Cardiac septum (tissue), 1 donor: ENCODE results near the gene AKT2. TPM values are rescaled to one million over a fixed set of nuclear protein-coding genes. Genes with fewer than 3 reads are reported as not detected.

Experiments
- DNase-seq: peaks from one replicate; pipeline ENCODE4 v3.0.0-alpha.2; 2020; ENCODE audit warnings: low spot score
- intact Hi-C: fragments of 100-400 bp; cut with DNase I; formaldehyde crosslinking; loops from one replicate; pipeline ENCODE4 v1.14.0; 2022
- total RNA-seq: library from RNA; stranded (reverse); fragmentation: NEBNext Ultra II Directional; extraction: Animal tissue kit (Norgen Biotek cat#: 25700); gene quantifications from one replicate; pipeline ENCODE4 v1.2.1, GENCODE V29; 2021
- donor health status: DM: no; HTN: no; CAD: no.

AKT2 gene
- total RNA-seq, 1 donor from 2014 or later = 116 TPM

DNA sequence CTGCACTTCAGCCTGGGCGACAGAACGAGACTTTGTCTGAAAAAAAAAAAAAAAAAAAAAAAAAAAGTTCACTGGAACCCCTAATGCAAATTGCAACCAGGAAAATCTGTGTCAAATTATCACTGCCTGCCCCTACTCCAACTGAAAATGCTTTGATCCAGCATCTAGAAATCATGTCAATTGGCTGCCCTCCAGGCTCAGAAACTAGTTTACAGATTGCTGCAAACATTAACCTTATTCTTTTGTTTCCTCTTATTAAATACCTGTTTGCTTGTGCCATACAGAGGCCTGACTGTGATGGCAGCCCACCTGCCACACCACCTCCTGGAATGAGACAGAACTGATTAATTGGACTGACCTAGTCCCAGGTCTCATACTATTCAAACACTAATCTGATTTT is 18.6 kb upstream of the AKT2 start:
- intact Hi-C loops = loop anchor here (5.0 to 10.0 kb wide), 2 partner anchors 299 to 331 kb away; partner anchors contain the start of gene LTBP4
- DNase-seq = no peak

DNA sequence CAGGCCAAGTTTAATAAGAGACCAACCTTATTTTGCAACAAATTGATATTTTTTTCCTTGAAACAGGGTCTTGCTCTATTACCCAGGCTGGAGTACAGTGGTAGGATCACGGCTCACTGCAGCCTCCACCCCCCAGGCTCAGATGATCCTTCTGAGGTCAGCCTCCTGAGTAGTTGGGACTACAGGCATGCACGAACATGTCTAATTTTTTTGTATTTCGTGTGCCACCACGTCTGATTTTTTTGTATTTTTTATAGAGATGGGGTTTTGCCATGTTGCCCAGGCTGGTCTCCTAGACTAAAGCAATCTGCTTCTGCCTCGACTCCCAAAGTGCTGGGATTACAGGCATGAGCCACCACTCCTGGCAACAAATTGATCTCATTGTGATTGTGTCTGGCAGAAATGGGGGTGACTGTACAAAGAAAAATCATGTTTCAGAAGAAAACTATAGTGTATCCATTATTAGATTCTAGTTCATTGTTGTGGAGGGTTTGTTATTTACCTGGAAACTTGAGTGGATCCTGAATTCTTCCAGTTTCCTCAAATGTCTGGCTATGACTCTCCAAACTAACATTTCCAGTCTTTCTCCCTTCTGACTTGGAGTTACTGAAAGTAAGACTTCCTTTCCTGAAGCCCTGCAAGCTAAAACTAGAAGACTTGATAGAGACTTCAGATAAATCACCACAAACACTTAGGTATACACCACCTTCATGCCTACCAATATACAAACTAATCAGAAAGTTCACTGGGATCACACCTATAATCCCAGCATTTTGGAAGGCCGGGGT is 17.3 kb upstream of the AKT2 start:
- intact Hi-C loops = loop anchor here (5.0 to 10.0 kb wide), 2 partner anchors 300 to 332 kb away; partner anchors contain the start of gene LTBP4

DNA sequence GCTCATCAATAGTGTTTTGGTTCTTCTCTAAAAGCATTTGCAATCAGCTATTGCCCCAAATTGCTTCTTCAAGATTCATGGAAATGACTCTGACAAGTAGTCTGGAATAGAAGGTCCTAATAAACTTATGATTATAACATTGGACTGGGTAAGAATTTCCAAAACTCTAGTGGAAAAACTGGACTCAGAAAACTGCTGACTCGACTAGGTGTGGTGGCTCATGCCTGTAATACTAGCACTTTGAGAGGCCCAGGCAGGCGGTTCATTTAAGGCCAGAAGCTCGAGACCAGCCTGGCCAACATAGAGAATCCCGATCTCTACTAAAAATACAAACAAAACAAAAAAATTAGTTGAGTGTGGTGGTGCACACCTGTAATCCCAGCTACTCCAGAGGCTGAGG is 15.5 kb upstream of the AKT2 start:
- intact Hi-C loops = loop anchor here (5.0 to 10.0 kb wide), 2 partner anchors 302 to 334 kb away; partner anchors contain the start of gene LTBP4
- no peak for DNase-seq

More for the DNA sequence above, 17.3 kb upstream of the AKT2 start:
- no peak for DNase-seq

DNA sequence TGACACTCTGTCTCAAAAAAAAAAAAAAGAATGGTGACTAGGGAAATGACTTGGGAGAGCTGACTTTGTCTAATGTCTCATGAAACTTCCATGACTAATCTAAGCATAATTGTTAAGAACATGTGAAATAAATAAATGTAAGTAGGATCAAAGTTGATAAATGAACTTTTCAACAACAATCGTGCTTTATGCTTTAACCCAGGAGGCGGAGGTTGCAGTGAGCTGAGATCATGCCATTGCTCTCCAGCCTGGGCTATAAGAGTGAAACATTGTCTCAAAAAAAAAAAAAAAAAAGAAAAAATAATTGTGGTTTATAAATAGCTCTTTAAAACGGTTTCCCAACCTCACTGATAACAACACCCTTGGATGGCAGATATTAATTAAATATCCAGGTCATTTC is 12.9 kb upstream of the AKT2 start:
- DNase-seq = no peak
- intact Hi-C loops = no loop called here

DNA sequence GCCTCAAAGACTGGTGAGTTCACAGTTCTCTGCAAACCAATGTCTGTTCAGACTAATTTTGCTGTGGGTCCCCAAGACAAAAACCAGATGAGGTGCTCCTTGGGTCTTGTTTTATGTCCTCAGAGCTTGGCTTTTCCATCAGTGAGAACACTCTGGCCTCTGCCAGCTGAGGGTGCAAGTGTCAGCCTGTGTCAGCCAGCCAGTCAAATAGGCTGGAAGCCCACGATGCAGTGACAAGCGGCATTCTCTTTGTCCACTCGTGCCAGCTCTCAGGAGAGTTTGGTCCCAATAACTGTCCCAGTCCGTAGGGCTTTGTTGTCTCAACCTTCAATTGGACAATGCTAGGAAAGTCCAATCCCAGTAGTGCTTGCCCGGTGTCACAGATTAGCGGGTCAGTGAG is 9.4 kb upstream of the AKT2 start:
- no peak for DNase-seq
- intact Hi-C loops = no loop called here

DNA sequence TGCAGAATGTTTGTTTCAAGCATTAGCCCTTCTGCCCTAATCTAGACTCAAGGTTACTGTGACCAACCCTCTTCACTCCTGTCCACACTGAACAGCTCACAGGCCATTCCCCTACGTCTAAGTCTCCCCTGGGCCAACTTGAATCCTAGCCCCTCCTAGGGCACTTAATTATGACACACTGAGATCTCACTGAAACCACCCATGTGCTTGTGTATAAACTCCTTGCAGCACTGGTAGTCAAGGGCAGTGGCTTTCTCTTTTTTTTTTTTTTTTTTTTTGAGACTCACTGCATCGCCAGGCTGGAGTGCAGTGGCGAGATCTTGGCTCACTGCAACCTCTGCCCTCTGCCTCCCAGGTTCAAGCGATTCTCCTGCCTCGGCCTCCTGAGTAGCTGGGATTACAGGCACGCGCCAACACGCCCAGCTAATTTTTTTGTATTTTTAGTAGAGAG is 1.9 kb upstream of the AKT2 start:
- intact Hi-C loops = no loop called here
- no peak for DNase-seq

DNA sequence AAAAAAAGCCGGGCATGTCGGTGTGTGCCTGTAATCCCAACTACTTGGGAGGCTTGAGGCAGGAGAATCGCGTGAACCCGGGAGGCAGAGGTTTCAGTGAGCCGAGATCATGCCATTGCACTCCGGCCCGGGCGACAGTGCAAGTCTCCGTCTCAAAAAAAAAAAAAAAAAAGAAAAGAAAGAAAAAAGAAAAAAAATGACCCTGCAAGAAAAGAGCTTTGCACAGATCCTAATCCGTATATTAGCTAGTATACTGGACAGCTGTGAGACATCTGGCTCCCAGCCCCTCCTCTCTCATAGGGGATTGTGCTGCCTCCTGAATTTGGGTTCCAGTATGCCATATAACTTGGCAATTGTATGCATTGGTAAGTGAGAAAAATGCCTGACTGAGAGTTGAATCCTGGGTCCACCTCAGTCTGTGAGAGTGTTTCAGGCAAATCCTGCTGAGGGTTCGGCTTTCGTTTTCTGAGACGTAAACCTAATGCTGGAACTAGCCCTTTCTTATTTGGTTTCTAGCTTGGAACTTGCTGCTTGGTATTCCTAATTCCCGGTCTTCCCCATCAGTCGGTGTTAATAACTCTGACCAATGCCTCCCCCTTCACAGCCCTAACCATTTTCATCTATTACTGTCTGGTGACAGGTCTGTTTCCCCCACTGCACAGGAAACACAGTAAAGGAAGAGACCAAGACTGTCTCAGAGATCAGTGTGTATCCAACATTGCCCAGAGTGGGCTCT is 1.3 kb upstream of the AKT2 start:
- DNase-seq = no peak
- intact Hi-C loops = no loop called here

DNA sequence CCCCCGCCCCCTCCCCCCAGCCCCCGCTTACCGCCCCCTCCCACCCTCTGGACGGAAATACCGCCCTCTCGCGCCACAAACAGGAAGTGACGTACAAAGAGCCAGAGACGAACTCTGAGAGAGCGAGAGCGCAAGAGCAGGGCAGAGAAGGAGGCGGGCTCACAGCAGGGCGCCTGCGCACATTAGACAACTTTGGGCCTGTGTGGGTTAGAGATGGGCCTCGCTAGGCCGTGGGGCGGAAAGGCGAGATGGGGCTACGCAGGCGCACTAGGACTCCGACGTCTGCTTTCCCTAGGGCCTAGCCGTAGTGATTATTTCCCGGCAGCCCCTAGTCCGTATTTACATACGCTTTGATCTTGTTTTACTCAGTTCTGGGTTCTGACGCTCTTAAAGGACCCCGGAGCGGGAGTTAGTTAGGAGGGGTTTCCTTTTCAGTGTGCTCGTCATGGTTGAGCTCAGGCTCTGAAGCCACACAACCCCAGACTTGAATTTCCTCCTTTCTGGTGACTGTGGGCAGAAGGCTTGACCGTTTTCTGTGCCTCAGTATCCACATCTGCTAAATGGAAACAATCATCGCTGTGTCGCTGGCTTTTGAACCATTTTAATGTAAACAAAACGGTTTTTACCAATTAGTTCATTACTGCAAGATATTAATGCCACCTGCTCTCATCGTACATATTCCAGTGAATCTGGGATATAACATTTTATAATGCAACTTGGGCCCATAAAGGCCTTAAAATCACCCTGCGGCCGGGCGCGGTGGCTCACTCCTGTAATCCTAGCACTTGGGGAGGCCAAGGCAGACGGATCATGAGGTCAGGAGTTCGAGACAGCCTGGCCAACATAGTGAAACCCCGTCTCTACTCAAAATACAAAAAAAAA is 449 bp upstream of the AKT2 start:
- intact Hi-C loops = no loop called here

DNA sequence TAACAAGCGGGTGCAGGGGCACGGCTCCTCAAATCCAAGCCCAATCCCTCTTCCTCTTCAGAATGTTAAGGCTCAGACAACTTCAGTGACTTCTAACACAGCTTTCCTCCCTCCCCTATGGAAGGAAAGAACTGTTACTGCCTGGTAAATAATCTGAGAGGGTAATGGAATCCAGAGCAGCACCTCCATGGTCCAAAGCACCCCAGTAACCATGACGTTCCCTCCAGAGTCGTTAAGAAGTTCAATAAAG is 969 bp downstream of the AKT2 start:
- DNase-seq = no peak
- intact Hi-C loops = loop anchor here (5.0 kb wide), 1 partner anchor 62 kb away; no protein-coding TSS in a partner anchor

More for the DNA sequence above, 449 bp upstream of the AKT2 start:
- DNase-seq = peak; percentile 99

DNA sequence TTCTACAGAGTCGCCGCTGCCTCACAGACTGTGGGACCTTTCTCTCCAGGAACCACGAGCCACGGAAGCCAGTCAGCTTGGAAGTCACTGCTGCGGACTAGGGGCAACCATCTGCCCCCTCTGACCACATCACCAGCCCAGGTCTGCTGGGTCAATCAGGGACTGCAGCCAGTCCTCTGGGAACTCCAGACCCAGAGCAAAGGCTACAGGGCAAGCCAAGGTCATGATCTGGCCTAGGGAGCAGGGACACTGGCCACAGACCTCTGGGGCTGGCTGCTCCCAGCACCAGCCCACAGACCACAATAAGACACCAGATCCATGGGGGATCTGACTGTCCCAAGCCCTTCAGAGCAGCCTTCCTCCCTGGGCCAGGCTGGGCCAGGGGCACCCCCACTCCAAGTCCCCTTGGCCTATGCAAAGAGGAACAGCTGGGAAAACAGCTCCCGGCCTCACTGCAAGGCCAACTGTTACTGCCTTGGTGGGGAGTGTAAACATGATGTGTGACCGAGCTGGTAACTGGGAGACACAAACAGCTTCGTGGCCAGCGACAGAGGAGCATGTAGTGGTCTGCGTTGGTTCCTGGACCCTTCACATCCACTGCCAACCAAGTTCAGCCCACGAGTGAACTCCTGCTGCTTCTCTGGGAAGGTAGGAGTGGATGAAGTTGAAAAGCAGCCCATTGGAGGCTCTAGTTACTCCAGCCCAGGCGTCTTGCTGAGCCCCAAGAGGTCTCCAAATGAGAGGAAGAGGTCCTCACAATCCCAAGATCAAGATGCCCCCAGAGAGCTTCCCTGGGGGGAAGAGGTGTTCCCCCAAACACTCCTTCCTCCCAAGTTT is 1.5 kb downstream of the AKT2 start:
- intact Hi-C loops = loop anchor here (5.0 kb wide), 1 partner anchor 61 kb away; no protein-coding TSS in a partner anchor
- no peak for DNase-seq

DNA sequence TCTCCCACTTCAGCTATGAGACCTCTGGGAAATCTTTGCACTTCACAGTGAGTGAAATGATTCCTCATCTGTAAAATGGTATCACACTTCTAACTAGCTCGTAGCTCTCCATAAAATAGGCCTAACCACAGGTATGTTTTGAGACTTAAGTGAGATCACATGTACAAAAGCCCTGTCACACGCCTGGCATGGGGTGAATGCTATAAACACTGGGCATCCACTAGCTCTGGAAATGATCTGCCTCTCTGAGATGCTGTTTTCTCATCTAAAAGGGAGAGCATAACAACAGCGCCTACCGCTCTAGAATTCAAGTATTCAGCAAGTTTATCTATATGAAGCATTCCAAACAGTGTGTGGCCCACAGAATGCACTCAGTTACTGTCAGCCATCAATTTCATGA is 2.2 kb downstream of the AKT2 start:
- intact Hi-C loops = loop anchor here (5.0 kb wide), 1 partner anchor 61 kb away; no protein-coding TSS in a partner anchor
- DNase-seq = no peak

DNA sequence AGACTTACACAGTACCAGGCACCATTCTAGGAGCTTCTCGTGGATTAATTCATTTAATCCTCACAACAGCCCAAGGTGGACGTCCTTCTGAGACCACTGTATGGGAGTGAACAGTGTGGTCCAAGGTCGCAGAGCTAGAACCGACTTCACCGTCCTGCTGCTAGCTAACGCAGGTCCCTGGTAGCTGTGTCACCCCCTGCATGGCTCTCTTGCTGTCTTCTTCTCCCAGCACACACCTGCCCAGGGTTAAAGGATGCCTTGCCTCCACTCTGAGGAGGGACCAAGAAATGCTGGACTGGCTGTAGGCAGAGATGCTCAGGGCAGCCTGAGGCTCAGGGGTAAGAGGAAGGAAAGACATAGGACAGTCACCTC is 3.0 kb downstream of the AKT2 start:
- no peak for DNase-seq

DNA sequence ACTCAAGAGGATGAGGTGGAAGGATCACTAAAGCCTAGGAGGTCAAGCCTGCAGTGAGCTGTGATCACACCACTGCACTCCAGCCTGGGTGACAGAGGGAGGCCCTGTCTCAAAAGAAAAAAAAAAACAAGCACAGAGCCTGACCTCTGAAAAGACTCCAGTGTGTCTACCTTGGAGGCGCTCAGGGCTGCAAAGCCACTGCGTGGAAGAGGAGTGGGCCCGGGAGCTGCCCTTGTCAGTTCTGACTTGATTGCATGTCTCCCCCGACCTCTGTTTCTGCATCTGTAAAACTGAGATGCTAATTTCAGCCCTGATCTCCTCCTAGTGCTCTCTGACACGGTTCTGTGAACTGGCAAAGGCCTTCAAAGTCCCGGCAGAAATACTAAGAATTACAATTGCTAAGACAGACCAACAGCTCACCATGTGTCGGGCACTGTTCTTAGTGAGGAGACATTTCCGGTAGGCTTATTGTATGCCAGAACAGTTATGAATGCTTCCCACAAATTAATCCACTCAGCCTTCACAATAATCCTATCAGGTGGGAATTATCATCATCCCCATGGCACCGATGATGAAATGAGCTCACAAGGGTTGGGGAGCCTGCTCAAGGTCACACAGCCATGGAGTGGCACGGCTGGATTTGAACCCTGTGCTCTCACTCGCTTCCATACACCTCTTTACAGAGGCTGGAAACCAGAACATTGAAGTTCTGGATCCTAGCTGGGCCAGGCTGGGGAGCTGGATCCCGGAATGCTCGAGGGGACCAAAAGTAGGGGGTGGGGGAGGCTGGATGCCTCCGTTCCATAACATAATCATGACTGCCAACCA is 3.5 kb downstream of the AKT2 start:
- intact Hi-C loops = loop anchor here (5.0 kb wide), 1 partner anchor 59 kb away; no protein-coding TSS in a partner anchor
- DNase-seq = no peak

More for the DNA sequence above, 3.0 kb downstream of the AKT2 start:
- intact Hi-C loops = loop anchor here (5.0 kb wide), 1 partner anchor 60 kb away; no protein-coding TSS in a partner anchor

DNA sequence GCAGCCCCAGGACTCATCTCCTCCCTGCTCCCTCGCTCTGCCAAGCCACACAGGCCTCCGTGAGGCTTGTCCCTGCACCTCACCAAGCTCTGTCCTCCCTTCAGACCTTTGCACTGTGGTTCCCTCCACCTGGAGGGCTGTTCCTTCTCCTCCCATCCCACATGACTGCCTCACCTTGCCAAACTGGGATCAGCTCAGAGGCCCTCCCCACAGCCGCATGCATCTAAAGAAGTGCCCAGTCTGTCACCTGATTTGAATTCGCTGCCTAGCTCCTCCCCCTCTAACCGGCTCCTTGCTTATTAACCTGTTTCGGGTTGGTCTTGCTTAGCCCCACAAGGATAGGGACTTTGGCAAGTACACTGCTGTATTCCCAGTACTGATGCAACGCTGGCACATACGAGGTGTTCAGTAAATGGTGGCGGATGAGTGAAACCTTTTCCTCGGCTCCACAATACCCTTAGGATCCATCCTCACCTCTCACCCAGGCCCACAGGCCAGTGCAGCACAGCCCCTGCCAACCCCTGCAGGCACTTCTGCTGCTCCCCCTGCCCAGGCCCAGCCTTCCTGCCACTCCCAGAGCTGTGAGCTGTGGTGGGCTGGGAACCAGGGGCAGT is 4.4 kb downstream of the AKT2 start:
- no peak for DNase-seq
- intact Hi-C loops = loop anchor here (5.0 kb wide), 1 partner anchor 58 kb away; no protein-coding TSS in a partner anchor

DNA sequence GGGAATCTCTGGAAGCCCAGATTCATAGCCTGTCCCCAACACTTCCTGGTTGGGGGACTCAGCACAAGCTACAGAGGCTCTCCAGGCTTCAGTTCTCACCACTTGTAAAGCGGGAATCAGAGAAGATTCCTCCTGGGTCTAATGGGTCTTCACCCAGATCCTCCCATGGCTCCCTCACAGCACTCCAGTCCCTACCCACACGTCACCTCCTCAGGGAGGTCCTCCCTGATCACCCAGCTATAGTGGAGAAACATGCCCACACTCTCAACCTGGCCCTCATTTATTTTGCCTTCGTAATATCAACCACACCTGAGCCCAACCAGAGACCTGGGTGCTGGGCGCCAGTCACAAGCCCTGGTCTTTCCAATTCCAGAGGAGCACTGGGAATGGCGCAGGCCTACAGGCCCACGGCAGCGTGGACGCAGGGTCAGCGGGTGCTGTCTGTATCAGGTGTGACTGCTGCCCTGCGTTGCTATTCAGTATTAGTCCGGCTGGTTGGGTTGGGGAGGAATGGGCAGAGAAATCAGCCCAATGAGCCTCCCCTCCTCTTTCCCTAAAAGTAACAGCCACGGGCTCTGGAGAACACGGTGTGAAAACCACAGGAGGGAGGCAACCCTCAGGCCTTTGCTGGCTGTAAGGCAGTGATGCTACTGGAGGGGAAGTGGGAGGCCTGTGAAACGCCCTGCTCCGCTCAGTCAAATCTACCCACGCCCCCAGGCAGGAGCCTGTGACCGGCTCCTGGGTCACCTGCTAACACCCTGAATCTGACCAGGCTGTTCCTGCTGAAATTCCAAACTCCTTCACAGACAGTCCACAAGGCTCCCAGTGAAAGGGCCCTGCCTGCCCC is 5.2 kb downstream of the AKT2 start:
- no peak for DNase-seq
- intact Hi-C loops = loop anchor here (5.0 kb wide), 1 partner anchor 58 kb away; no protein-coding TSS in a partner anchor

DNA sequence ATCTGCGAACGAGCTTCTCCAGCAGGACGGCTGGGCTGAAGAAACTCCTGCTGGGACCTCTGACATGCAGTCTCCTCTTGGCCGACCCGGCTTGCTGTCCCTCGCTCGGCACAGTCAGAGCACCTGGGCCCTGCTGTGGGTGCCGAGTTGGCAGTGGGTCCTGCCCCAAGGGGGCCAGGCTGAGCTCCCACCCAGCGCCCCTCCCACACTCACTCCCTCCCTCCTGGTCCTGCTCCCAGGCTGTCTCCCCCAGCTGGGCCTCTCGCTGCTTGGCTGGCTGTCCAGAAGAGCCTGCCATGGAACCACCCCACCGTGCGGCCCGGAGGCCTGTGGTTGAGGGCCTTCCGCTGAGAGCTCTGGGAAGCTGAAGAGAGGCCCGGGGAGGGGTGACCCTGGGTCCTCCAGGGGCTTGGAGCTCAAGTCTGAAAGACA is 6.0 kb downstream of the AKT2 start:
- DNase-seq = peak; percentile 91
- intact Hi-C loops = no loop called here
